ENCODE results near the gene ZYG11B.

The ZYG11B gene

DNA sequence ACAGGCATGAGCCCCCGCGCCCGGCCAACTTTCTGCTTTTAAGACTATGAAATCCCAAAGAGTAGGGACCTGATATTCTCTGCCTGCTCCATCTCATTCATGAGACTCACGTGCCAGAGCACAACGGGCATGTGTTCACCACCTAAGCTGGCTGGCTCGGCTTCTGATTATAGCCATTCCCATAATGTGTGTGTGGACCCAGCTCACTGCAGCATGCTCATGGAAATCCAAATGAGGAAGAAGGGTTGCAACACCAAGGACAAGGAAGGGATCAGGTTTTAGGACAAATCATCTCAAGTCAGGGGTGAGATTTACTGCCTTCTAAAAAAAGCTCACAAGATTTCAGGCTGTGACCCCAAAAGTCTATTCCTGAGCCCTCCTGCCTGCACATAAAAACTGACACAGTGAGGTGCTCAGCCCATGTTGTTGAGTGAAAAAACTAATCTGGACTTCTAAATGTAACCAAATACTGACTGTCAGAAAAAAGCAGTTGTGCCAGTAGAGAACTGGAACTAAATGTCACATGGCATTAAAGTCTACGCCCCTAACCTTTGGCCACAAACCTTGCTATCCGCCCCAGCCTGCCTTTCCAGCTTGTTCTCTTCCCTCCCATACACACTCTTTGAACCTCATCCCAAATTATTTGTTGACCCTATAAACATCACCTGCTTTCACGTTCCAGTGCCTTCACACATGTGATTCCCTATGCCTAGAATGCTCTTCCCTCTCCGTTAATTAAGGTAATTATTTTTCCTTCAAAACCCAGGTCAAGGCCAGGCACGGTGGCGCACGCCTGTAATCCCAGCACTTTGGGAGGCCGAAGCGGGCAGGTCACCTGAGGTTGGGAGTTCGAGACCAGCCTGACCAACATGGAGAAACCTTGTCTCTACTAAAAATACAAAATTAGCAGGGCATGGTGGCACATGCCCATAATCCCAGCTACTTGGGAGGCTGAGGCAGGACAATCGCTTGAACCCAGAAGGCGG is 19.0 kb upstream of the ZYG11B start:
- Histone ChIP-seq H3K4me3 (ENCODE audit: low read depth in 1 of 2, low read length in 2 of 2) (no peak overlapping the region), H3K9me3 (ENCODE audit: insufficient read depth, low read length, severe bottlenecking) (no peaks in the 10 kb centered on the region), H3K27ac (ENCODE audit: low read length) (no peak overlapping the region), H3K79me2 (ENCODE audit: insufficient read depth, low read length) (no peaks in the 10 kb centered on the region), H3K36me3 (ENCODE audit: insufficient read depth, low read length) (no peaks in the 10 kb centered on the region), H3K27me3 (ENCODE audit: insufficient read depth, low read length, poor library complexity) (no peaks in the 10 kb centered on the region), H3K4me1 (ENCODE audit: insufficient read depth, low read length) (no peaks in the 10 kb centered on the region), H3K9ac (ENCODE audit: low read depth, low read length) (no peak overlapping the region), H4K20me1 (ENCODE audit: insufficient read depth, low read length) (no peaks in the 10 kb centered on the region), H3K4me2 (ENCODE audit: insufficient read depth, low read length) (no peak overlapping the region), H2AFZ (ENCODE audit: low read depth, low read length) (no peak overlapping the region)
- DNase-seq (no peak), ATAC-seq (ENCODE audit: insufficient read depth, low read depth) (no peak)
- TF ChIP-seq, protein P1, sequence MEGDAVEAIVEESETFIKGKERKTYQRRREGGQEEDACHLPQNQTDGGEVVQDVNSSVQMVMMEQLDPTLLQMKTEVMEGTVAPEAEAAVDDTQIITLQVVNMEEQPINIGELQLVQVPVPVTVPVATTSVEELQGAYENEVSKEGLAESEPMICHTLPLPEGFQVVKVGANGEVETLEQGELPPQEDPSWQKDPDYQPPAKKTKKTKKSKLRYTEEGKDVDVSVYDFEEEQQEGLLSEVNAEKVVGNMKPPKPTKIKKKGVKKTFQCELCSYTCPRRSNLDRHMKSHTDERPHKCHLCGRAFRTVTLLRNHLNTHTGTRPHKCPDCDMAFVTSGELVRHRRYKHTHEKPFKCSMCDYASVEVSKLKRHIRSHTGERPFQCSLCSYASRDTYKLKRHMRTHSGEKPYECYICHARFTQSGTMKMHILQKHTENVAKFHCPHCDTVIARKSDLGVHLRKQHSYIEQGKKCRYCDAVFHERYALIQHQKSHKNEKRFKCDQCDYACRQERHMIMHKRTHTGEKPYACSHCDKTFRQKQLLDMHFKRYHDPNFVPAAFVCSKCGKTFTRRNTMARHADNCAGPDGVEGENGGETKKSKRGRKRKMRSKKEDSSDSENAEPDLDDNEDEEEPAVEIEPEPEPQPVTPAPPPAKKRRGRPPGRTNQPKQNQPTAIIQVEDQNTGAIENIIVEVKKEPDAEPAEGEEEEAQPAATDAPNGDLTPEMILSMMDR (IDR thresholded peaks at IDR 0.05; ENCODE audit: borderline replicate concordance, extremely low read depth, low read length, poor library complexity, severe bottlenecking): no peak
- no peak for TF ChIP-seq EZH2 (IDR thresholded peaks at IDR 0.05; ENCODE audit: borderline replicate concordance, low read depth, low read length, severe bottlenecking)

- Histone ChIP-seq H3K4me1 (ENCODE audit: insufficient read depth, low read length) (no peaks in the 10 kb centered on the region), H3K4me2 (ENCODE audit: insufficient read depth, low read length) (no peak overlapping the region), H3K9me3 (ENCODE audit: insufficient read depth, low read length, severe bottlenecking) (no peaks in the 10 kb centered on the region), H3K27ac (ENCODE audit: low read length) (no peak overlapping the region), H3K79me2 (ENCODE audit: insufficient read depth, low read length) (no peaks in the 10 kb centered on the region), H3K27me3 (ENCODE audit: insufficient read depth, low read length, poor library complexity) (no peaks in the 10 kb centered on the region), H3K9ac (ENCODE audit: low read depth, low read length) (no peak overlapping the region), H3K4me3 (ENCODE audit: low read depth in 1 of 2, low read length in 2 of 2) (no peak overlapping the region), H3K36me3 (ENCODE audit: insufficient read depth, low read length) (no peaks in the 10 kb centered on the region), H4K20me1 (ENCODE audit: insufficient read depth, low read length) (no peaks in the 10 kb centered on the region), H2AFZ (ENCODE audit: low read depth, low read length) (no peak overlapping the region)
- TF ChIP-seq, protein P1 (IDR thresholded peaks at IDR 0.05; ENCODE audit: borderline replicate concordance, extremely low read depth, low read length, poor library complexity, severe bottlenecking): no peak
- no peak for TF ChIP-seq EZH2 (IDR thresholded peaks at IDR 0.05; ENCODE audit: borderline replicate concordance, low read depth, low read length, severe bottlenecking)
- DNase-seq (no peak), ATAC-seq (ENCODE audit: insufficient read depth, low read depth) (no peak)
Measured at GRCh38 chr1:52707927-52708655, 18.2 kb upstream of the ZYG11B start.

- Histone ChIP-seq H4K20me1 (ENCODE audit: insufficient read depth, low read length) (no peaks in the 10 kb centered on the region), H3K79me2 (ENCODE audit: insufficient read depth, low read length) (no peaks in the 10 kb centered on the region), H3K4me1 (ENCODE audit: insufficient read depth, low read length) (no peaks in the 10 kb centered on the region), H3K4me2 (ENCODE audit: insufficient read depth, low read length) (no peak overlapping the region), H3K36me3 (ENCODE audit: insufficient read depth, low read length) (no peaks in the 10 kb centered on the region), H3K27ac (ENCODE audit: low read length) (no peak overlapping the region), H3K4me3 (ENCODE audit: low read depth in 1 of 2, low read length in 2 of 2) (no peak overlapping the region), H3K9me3 (ENCODE audit: insufficient read depth, low read length, severe bottlenecking) (no peaks in the 10 kb centered on the region), H3K27me3 (ENCODE audit: insufficient read depth, low read length, poor library complexity) (no peaks in the 10 kb centered on the region), H3K9ac (ENCODE audit: low read depth, low read length) (no peak overlapping the region), H2AFZ (ENCODE audit: low read depth, low read length) (no peak overlapping the region)
- TF ChIP-seq EZH2 (IDR thresholded peaks at IDR 0.05; ENCODE audit: borderline replicate concordance, low read depth, low read length, severe bottlenecking): no peak
- TF ChIP-seq, protein P1 (IDR thresholded peaks at IDR 0.05; ENCODE audit: borderline replicate concordance, extremely low read depth, low read length, poor library complexity, severe bottlenecking): no peak
- no peak for ATAC-seq (ENCODE audit: insufficient read depth, low read depth)
- no peak for DNase-seq
Measured at GRCh38 chr1:52709016-52709415, 17.2 kb upstream of the ZYG11B start.

Measured in DND-41 (cell line).